ENCODE results near the gene RUNX1.

RUNX1 gene

DNA sequence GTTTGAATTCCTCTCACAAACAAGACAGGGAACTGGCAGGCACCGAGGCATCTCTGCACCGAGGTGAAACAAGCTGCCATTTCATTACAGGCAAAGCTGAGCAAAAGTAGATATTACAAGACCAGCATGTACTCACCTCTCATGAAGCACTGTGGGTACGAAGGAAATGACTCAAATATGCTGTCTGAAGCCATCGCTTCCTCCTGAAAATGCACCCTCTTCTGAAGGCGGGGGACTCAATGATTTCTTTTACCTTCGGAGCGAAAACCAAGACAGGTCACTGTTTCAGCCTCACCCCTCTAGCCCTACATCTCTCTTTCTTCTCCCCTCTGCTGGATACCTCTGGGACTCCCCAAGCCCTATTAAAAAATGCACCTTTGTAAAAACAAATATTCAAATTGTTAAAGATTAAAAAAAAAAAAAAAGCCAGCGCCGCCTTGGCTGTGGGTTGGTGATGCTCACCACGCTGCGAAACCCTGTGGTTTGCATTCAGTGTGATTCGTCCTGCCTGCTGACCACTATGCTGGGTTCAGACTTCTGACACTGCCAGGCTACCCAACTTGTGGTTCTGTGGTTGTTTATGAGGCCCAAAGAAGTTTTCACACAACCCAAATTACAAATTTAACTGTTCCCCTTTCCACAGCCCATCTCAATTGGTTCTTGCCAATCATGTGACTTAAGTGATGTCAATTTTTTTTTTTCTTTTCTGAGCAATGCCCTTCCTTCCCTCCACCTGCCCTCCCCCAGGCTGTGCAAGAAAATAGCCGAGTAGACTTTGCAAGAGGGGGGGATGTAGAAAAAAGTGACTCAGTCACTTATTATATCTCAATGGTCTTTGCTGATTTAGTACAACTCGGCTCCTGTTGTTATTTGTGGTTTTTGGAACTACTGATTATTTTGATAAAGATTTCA, at the start of gene RUNX1:
TSS of gene RUNX1 (minus strand) at position 597 of the 912 bp plus-strand sequence.
- no peak for DNase-seq

DNA sequence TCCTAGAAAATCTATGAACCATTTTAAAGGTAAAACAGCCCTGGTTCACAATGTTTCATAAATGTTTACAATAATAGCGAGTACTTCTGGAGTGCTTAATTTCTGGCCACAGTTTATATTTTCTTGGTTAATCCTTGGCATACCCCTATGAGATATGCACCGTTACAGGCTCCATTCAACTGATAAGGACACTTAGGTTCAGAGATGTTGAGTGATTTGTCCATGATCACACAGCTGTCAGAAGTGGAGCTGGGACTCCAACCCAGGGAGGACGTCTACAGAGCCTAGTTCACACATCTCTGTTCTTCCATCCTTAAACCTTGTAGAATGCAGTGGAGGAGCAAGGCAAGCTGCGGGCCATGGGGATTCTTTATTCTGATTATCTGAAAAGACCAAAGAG, 48.4 kb upstream of the RUNX1 start:
- DNase-seq: no peak

DNA sequence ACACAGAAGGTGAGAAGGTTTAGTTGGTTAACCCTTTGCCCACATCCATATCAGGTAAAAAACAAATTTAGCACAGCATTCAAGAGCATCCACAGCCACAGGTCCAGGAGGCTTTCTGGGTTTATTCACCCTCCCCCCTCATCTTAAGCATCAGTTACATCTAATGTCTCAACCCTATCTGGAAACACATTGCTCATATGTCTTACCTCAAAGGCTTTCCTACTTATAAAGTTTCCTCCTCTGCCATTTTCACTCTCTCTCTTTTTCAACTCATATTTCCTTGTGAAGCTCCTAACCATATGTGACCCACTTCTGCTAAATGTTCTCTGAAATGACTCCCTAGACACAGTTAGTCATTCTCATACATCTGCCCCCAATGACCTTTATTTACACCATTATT, 47.9 kb upstream of the RUNX1 start:
- no peak for DNase-seq

DNA sequence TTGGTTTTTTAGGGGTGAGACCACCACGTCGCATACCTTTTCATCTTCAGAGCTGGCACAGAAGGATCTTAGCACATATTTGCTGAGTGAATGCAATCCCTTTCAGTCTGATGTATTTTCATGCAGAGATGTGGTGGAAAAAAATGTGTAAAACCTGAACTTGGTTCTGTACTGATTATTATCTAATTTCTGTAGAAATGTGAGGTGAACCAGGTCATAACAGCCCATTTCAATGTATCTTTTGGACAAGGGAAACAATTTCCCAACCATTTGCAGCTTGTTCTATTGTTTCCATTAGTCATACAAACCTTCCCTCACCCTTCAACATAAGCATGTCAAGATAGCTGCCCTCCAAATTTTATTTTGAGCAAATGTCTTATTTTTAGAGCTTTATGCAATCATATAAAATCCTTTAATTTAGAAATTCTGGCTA, 46.8 kb upstream of the RUNX1 start:
- no peak for DNase-seq

DNA sequence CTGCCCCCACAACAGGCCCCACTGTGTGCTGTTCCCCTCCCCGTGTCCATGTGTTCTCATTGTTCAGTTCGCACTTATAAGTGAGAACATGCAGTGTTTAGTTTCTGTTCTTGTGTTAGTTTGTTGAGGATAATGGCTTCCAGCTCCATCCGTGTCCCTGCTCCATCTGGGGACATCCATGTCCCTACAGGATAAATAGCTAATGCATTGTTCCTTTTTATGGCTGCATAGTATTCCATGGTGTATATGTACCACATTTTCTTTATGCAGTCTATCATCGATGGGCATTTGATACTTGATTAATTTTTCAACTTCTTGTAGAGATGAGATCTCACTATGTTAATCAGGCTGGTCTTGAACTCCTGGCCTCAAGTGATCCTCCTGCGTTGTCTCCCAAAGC, 44.4 kb upstream of the RUNX1 start:
- DNase-seq: no peak

DNA sequence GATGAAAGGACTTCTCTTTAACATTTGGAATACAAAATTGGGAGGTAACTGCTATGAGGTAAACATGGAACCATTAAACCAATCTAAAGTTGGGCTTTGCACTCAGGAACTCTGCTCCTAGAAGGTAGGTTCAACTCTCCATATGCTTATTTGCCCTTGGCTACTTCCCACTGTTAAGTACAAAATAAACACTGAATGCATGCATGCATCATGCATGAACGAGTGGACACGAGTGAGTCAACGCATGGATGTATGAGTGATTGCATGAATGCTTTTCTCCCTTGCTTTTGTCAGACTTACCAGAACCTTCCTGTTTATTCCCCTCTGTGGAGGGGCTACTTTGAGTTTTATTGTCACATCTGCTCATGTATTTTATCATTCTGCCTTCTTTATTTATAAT, 42.4 kb upstream of the RUNX1 start:
- DNase-seq: no peak

DNA sequence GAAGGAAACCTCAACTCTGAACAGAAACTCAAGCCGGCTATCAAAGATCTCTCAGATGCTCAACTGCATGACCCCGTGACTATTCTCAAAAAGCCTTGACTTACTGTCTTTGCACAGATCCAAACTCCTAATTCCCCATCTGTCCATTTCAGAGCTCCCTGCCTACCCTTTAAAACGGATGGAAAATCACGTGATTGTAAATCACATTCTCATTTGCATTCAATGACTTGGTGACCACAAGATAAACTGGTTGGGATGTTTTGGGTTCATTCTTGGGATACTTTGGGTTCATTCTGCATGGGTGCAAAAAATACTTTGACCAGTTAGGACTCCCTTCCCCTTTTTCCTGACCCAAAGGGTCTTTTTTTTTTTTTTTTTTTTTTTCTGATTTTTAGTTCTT, 41.3 kb upstream of the RUNX1 start:
- DNase-seq: no peak

DNA sequence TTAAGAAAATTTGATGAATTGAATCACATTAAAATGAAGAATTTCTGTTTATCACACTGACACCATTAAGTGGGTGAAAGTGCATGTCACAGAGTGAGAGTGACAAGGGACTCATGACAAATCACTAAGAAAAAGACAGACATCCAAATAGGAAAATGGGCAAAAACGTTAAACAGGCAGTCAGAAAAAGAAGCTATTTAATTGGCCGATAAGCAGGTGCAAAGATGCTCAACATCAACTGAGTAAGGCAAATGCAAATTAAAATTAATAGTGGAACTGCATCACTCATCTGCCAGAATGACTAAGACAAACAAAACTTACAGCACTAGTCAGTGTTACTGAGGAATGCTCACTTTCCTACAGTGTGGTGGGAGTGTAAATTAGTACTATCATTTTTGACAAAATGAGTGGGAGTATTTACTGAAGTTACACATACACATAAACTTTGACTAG, 39.2 kb upstream of the RUNX1 start:
- DNase-seq: no peak

DNA sequence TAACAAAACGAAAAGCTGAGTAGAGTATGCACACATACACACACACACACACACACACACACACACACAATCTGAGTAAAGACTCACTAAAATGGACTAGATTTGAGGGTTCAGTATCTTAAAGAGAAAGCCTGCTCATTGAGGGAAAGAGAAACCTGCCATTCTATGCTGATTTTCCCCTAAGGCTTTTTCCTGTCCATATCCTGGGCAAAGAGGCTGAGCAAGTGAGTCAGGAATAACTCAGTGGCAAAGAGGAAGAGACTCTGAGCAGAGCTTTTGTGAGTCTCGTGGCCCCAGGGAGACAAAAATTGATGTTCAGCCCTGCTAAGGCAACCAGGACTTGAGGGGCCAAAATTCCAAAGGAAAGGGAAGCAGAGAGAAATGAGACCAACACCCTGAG, 37.3 kb upstream of the RUNX1 start:
- no peak for DNase-seq

DNA sequence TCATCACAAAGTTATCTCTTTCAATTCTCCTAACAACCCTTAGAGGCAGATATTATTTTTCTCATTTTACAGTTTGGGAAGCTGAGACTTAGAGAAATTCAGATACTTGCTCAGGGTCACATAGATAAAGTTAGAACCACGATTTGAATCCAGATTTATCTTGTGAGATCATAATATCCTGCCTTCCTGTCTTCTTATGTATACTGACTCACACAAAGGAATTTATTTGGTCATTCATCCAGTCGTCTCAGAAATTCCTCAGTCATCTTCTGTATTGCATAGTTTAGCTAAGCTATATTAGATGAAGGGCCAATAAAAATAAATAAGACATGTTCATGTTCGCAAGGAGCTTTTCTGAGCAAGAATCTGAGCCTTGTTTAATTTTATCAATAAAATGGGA, 35.8 kb upstream of the RUNX1 start:
- no peak for DNase-seq

DNA sequence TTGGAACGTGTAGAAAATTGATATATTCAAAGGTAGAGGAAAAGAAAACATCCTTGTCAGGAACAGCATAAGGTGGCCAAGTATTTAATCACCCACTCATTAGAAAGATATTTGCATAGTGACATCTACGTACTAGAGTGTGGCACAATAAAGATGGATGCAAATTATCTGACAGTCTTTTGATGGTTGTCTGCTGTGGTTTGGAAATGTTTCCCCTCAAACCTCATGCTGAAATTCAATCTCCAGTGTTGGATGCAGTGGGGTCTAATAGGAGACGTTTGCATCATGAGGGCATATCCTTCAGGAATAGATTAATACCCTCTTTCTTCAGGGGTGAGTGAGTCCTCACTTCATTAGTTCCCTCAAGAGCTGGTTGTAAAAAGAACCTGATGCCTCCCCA, 34.1 kb upstream of the RUNX1 start:
- no peak for DNase-seq

DNA sequence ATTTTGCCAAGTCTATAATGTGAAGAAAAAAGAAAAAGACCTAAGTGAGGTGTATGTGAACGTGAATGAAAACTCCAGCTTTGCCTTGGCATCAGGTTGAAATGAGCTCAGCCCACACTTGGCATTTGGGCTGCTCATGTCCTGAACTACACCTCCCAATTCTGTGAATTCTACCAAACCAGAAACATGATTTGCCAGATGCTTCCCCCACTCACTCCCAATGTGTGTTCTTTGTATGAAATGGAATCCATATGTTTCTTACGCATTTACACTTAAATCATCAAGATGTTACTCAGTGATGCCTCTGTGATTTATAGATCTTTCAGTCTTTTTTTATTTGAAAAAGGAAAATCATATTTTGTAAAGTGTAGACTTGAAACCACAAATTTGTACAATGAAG, 32.8 kb upstream of the RUNX1 start:
- DNase-seq: no peak

DNA sequence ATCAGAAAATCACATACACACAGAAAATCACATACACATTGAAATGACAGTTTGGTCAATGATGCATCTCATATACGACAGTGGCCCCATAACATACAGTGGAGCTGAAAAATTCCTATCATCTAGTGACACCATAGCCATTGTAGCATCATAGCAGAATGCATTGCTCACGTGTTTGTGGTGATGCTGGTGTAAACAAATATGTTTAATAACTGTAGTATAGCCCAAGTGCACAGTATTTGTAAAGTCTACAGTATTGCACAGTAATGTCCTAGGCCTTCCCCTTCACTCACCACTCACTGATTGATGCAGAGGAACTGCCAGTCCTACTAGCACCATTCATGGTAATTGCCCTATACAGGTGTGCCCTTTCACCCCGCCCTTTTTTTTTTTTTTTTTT, 30.1 kb upstream of the RUNX1 start:
- no peak for DNase-seq

DNA sequence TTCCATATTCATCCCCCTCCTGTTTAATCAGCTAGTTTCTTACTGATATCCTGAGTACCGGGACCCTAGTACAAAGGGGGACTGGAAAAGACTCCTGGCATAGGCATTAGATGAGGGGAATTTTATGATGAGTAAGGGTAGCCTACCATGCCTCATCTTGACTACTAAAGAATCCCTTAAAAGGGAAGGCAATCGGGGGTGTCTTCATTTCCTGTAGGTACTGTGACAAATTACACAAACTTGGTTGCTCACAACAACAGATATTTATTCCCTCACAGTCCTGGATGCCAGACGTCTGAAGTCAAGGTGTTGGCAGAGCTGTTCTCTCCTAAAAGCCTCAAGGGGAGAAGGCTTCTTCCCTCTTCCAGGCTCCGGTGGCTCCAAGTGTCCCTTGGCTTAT, 28.9 kb upstream of the RUNX1 start:
- DNase-seq: no peak

DNA sequence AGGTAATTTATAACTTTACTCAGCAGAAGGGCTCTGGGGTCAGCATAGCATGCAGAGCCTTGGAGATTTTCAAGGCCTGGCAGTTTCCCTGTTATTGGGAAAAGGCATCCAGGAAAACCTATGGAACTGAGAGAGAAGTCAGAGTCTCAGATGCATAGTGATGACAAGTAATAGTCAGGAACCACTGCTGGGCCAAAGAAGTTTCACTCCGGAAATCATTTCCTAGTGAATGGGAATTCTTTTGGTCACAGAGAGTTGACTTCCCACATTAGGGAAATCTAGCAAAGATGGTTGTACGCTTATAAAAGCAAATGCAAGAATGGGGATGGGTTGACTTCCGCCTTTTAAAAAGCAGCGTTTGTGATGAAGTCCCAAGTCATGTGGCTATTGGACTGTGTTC, 28.4 kb upstream of the RUNX1 start:
- DNase-seq: no peak

DNA sequence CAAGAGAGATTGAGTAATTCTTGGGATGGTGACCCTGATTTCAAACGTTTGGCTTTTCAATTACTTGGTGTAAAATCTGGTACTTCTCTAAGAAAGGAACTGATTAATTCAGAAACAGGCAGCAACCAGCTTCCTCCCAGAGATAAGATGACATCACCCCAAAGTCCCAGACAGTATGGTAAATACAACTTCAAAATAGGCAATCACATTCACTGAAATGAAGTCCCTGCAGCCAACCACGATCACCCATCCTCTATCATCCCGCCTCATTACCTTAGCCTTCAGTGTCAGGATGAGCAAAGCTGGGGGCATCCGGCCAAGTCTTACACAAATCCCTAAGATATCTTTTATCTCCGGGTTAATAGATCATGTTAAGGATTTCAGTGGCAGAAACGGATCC, 26.4 kb upstream of the RUNX1 start:
- DNase-seq: no peak

DNA sequence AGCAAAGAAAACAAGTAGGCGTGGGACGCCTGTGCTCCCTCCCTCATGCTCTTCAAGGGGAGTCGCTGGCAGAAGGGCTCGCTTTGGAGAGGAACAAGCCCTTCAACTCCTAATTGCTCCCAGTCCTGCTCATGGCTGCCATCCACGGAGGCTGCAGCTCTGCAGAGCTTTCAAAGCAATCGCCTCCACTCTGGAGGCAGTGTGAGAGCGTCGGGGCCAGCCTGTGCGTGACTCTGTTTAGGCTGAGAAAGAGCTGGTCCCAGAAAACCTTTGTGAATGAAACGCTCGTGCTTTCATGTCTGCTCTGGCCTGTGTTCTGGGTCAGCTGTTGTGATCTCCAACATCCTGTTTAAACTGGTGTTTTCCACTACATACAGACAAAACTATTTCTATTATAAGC, 23.9 kb upstream of the RUNX1 start:
- no peak for DNase-seq

DNA sequence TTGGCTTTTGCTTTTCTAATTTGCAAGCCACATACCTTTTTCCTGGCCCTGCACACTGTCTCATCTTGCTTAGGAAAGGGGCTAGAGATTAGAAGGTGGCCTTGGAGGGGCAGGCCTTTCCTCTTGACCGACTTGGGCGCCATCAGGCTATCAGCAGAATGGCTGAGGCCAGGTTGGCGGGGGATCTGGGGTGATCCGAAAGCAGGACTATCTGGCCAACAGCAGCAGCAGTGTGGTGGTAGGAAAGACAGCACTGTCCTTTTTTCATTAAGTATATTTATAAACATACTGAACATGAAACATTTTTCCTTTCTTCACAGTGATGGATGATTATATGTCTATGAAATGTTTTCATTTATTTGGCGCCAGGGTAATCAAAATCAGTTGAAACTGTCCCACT, 23.5 kb upstream of the RUNX1 start:
- no peak for DNase-seq

DNA sequence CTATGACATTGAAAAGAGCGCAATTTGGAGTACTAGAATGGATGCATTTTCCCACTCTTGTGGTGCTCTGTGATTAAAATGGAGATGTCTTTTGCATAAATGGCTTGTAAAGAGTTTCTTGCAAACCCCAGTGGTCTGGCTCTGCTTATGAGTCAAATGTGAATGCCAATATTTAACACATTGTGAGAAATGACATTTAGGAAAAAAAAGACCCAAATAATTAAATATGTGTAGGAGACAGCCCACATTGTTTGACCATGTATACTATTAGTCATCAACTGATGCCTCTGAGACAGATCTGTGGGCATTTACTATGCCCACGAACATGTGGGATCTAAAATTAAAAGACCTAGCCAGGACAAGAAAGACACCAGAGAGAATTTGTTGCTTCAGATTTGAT, 22.2 kb upstream of the RUNX1 start:
- no peak for DNase-seq

DNA sequence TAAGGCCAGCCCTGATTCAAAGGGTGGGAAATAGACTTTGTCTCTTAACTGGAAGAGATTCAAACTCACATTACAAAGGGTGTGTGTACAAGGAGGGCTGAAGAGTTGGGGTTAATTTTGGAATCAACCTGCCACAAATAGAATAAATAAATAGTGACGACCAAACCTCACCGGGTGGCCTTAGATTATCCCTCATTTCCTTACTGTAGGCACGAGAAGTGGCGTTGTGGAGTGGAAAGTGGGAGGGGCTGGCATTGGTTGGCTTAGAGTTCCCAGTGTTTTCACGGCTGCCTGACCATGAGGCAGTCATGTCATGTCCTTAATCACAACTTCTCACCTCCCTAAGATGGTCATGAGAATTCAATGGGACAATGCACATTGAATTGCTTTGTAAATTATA, 21.3 kb upstream of the RUNX1 start:
- no peak for DNase-seq

DNA sequence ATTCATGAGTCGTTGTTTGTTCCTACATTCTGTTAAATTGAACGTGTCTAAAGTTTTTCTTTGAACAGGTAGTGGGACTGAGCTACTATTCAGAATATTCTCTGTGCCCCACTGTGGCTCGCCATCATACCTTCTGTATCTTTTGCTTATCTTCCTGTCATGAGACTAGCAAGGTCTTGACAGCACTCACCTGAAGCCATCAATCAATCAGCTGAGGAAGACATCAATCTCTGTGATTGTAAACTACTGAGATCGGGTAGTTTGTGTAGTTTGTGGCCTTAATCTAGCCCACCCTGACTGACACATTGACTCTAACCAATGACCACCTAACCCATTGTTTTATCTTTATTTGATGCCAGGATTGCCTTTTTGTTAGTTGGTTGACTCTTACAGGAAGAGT, 17.7 kb upstream of the RUNX1 start:
- DNase-seq: no peak

DNA sequence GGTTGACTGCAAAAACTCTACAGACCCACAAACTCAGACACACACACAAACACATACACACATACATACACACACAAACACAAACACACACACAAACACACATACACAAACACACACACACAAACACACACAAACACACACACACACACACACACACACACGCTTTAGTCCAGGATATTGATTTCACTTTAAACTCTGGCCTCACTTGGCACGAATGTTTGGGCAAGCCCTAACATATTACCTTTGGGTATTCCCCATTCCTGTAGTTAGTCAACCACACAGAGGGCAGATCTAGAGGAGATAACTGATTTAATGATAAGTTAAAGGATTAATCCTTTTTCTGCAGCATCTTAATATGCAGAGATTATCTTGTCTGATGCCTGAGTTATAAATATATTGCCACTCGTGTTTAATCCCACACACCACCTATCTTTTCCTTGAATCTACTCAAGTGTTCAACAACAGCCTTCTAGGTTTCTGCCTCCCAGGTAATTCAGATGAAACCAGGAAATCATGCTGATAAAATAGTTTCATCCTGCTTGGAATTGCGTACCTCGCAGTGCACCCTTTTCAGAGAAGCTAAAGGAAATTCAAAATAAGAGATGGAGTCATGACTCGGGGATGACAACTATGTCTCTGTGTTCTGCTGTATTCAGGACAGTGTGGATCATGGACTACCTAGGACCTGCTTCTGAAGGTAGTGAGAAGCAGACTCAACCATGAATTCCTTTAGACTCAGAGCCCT, 14.5 kb upstream of the RUNX1 start:
- no peak for DNase-seq

DNA sequence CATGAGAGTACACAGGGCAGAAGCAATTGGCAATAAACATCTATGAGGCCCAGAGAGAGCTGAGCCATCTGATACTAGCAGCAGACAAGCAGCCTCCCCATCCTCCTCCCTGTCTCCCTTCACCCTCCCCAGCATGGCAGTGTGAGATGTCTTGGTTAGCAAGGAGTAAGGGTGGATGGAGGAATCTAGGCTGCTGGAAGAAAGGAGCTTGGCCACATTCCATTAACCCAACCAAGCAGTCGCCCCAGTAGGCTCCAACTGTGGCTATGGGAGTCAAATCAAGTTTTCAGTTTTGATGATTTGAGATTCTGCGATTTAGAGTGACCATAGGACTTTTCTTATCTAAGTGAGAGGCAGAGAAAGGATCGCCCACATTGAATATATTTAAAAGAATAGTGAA, 12.9 kb upstream of the RUNX1 start:
- DNase-seq: no peak

DNA sequence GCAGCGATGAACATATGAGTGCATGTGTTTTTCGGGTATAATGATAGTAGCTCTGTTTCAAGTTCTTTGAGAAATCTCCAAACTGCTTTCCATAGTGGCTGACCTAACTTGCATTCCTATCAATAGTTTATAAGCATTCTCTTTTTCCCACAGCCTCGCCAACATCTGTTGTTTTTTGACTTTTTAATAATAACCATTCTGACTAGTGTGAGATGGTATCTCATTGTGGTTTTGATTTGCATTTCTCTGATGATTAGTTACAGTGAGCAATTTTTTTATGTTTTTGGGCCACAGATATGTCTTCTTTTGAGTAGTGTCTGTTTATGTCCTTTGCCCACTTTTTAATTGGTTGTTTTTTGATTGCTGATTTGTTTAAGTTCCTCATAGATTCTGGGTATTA, 10.6 kb upstream of the RUNX1 start:
- no peak for DNase-seq
